HG02870 (cell line): Measurements from ENCODE around the gene SMC1B.
"Not testable (repeated sequence)": the region's sequence is repeated elsewhere in the genome, so short reads cannot be mapped to it uniquely, and the experiment has no call there.

Source experiments
- ATAC-seq: cut with Tn5 transposase; IDR thresholded peaks from one replicate; pipeline ENCODE4 v1.9.1; 2021; ENCODE audit warnings: mild to moderate bottlenecking, moderate library complexity; ENCODE audit not compliant: unreplicated experiment

SMC1B gene

GRCh38 chr22:45444168-45444567 is 30.8 kb upstream of the SMC1B start:
- no peak for ATAC-seq

GRCh38 chr22:45442116-45442515 is 28.7 kb upstream of the SMC1B start:
- ATAC-seq: no peak

DNA sequence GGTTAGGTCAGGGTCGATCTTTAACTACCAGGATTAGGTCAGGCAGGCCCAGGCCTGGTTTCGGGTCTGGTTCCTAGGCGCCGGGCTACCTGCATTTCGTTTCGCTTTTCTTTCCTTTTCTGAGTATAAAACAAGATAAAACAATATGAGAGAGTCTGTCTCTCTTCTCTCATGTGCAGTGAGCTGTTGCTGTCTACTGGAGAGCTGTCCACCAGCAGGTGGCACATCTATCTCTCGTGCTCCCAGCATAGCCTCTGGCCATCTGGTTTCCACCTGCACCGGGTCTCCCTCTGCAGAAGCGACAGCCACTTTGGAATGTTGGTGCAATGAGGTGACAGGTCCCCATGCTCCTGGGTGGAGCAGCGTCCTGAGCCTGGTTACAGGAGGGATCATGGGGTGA is 27.7 kb upstream of the SMC1B start:
- ATAC-seq: no peak

DNA sequence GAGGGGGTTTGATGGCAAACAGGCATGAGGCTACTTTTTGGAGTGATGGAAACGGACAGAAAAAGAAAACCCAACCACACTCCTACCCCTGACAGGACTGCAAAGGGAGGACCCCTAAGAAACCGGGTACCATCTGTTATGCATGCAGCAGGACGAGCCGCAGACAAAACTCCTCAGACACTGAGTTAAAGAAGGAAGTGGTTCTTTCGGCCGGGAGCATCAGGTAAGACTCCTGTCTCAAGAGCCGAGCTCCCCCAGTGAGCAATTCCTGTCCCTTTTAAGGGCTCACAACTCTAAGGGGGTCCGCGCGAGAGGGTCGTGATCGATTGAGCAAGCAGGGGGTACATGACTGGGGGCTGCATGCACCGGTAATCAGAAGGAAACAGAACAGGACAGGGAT is 27.3 kb upstream of the SMC1B start:
- ATAC-seq: not testable (repeated sequence)

GRCh38 chr22:45438336-45438735 is 24.9 kb upstream of the SMC1B start:
- ATAC-seq: no peak

DNA sequence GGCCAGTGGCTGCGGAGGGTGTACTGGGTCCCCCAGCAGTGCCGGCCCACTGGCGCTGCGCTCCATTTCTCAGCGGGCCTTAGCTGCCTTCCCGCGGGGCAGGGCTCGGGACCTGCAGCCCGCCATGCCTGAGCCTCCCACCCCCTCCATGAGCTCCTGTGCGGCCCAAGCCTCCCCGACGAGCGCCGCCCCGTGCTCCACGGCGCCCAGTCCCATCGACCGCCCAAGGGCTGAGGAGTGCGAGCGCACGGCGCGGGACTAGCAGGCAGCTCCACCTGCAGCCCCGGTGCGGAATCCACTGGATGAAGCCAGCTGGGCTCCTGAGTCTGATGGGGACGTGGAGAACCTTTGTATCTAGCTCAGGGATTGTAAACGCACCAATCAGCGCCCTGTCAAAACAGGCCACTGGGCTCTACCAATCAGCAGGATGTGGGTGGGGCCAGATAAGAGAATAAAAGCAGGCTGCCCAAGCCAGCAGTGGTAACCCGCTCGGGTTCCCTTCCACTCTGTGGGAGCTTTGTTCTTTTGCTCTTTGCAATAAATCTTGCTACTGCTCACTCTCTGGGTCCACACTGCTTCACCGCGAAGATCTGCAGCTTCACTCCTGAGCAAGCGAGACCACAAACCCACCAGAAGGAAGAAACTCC is 23.6 kb upstream of the SMC1B start:
- ATAC-seq: not testable (repeated sequence)

DNA sequence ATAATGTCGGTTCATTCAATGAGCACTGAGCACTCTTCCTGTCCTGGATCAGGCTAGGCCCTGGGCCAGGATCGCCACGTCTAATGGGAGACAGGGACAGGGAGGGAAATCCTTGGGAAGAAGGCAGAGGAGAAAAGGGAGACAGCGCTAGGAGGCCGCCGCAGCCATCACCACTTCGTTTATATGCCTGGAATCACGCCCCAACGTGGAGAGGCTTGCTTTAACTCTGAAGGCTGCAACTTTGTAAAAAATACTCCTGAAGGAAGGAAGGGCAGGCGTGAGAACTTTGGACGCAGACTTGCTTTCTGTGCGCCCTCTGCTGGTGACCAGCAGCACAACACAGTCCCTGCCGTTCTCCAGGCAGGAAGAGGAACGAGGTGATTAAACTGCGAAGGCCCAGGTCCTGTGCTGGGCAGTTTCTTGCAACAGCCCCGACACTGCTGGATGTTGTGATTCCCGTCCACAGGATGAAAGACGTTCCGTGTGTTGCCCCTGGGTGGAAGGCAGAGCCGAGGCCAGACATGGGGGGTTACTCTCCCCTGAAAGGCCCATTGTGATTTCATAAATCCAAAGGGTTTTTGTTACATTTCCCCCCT is 22.2 kb upstream of the SMC1B start:
- ATAC-seq: no peak

DNA sequence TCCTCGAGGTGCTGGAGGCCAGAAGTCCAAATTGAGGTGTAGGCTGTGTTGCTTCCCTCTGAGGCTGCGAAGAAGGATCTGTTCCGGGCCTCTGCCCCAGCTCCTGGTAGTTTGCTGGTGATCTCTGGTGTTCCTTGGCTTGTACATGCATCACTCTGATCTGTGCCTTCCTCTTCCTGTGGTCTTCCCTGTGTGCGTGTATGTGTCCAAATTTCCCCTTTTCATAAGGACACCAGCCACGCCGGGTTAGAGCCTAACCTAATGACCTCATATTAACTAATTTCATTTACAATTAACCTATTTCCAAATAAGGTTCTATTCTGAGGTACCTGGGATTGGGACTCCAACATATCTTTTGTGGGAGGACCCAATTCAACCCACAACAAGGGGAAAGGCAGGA is 21.6 kb upstream of the SMC1B start:
- no peak for ATAC-seq

DNA sequence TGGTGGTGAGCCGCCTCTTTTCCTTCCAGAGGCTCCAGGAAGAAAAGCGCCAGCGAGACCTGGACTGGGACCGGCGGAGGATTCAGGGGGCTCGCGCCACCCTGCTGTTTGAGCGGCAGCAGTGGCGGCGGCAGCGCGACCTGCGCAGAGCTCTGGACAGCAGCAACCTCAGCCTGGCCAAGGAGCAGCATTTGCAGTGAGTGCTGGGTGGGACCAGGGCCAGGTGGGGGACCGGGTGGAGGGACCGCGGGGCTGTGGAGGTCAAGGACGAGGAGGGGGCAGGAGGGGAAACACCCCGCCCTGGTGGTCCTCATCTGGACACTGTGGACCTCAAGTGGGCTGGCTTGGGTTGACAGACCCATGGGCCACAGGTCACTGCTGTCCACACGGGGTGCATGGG is 17.5 kb upstream of the SMC1B start:
- no peak for ATAC-seq

DNA sequence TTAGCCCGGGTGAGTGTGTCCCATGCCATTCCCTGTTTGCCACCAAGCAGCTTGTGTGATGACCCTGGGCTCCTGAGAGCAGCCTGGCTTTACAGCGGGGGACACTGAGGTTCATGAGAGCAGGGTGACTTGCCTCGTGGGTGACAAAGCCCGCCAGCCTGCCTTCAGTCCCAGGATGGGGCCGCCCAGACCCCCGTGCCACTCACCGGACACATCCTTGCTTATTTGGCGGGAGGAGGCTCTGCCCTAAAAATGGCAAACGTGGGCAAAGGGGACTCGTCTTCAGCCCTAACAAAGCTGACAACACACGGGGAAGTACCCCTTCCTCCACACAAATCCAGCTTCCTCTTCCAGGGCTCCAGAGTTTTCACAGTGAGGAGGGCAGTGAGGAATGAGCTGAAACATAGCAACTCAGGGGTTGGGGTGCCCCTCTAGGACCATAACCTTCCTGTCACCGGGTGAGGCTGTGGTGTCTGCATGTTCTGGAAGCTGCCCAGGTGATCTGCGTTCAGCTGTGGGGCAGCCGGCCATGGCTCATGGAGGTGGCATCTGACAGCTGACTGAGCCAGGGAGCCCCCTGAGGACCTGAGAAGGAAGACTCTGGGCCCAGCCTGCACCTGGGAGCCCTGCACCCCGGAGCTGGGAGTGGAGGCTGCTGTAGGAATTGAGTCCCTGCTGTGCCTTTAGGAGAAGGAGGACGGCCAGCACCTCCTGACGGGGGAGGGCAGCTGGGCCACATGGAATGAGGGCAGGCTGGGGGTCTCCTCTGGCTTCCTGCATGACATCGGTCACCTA is 16.8 kb upstream of the SMC1B start:
- no peak for ATAC-seq

DNA sequence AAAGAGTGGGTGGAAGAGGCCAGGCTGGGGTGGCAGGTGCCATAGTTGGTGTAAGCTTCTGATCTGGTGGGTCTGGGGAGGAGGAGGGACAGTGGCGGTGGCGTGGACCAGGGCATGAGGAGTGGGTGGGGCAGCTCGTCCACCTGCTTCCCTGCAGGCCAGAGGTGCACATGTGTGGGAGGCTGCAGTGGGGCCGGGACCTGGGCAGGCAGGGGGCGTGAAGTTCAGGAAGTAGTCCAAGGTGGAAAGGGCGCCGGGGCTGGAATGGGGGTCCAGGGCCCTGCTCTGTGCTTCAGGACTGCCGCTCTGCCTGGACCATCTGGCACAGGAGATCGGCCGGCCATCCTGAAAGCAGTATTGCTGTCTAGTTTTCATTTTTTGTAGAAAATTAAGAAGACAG is 16.0 kb upstream of the SMC1B start:
- no peak for ATAC-seq

- ATAC-seq: no peak
These were observed 15.3 kb upstream of the SMC1B start for GRCh38 chr22:45428391-45429385.

- ATAC-seq: no peak
These were observed 13.7 kb upstream of the SMC1B start for GRCh38 chr22:45427114-45427513.

GRCh38 chr22:45426387-45426786 is 13.0 kb upstream of the SMC1B start:
- ATAC-seq: no peak

DNA sequence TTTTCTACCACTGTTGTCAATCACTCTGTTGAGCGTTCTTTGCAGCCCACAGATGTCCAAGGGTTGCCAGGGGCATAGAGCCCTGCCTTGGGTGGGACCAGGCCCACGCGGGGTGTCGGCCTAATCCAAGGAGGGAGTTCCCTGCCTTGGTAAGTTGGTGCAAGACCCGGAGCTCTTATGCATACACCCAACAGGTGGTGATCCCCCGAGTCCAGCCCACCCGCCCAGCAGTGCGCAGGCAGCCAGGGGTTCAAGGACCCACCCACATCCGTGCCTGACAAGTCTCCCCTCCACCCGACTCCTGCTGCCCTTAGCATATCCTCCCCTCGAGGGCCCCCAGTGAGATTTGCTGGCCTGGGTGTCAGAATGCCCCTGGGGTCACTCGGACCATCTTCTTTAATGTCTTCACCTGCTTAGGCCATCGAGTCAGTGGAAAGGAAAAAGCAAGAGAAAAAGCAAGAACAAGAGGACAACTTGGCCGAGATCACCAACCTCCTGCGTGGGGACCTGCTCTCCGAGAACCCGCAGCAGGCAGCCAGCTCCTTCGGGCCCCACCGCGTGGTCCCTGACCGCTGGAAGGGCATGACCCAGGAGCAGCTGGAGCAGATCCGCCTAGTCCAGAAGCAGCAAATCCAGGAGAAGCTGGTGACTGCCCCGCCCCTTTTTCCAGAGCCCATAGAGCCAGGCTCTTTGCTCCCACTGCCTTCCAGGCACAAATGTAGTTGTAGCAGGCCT is 12.3 kb upstream of the SMC1B start:
- no peak for ATAC-seq

GRCh38 chr22:45425101-45425500 is 11.7 kb upstream of the SMC1B start:
- no peak for ATAC-seq

DNA sequence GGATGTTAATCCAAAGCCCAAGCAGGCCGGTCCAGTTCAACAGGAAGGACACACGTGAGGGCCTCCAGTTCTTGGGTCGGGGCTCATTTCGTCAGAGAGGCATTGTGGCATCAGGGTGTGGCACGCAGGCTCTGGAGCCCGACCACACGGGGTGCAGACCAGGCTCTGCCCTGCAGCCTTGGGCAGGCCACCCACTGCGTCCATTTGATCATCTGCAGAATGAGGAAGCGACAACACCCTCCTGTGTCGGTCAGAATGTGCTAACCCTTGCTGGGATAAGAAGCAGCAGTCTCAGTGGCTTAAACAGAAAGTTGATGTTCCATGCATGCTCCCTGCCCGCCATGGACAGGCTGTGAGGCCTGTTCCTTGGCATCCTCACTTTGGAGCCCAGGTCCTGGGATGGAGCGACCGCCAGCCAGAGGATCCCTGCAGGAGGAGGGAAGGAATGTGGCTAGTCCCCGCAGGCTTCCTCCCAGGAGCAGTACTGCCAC is 10.9 kb upstream of the SMC1B start:
- ATAC-seq: no peak

- ATAC-seq: no peak
These were observed 10.1 kb upstream of the SMC1B start for GRCh38 chr22:45423524-45423923.

DNA sequence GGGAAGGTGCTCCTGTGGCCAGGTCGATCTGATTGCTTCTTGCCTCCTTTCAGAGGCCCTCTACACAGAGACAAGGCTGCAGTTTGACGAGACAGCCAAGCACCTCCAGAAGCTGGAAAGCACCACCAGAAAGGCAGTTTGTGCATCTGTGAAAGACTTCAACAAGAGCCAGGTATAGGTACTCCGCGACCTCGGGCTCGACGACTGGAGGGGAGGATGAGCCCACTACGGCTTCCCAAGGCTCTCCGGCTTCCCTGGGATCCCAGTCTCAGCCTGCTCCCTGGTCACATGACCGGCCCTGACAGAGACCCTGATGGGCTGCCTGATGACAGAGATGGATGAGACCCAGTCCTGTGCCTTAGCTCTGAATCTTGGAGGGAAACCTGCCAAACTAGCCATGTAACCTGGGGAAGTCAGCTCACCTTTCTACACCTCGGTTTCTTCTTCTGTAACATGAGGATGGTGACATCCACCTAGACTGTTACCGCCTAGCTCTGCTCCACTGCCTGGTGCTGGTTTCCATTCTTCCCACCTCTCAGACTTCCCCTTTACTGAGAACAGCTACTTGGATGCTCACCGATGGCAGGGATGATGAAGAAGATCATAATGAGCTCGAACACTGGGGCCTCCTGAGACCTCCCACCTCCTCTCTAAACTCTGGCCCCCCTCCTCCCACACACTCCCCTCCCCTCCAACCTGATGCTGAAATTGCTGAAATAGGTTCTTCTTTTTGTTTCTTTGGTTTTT is 9.0 kb upstream of the SMC1B start:
- no peak for ATAC-seq
